ENCODE data around the gene UNC93B1. TPM values are rescaled to one million over a fixed set of nuclear protein-coding genes. Genes with fewer than 3 reads are reported as not detected.

UNC93B1 gene, protein sequence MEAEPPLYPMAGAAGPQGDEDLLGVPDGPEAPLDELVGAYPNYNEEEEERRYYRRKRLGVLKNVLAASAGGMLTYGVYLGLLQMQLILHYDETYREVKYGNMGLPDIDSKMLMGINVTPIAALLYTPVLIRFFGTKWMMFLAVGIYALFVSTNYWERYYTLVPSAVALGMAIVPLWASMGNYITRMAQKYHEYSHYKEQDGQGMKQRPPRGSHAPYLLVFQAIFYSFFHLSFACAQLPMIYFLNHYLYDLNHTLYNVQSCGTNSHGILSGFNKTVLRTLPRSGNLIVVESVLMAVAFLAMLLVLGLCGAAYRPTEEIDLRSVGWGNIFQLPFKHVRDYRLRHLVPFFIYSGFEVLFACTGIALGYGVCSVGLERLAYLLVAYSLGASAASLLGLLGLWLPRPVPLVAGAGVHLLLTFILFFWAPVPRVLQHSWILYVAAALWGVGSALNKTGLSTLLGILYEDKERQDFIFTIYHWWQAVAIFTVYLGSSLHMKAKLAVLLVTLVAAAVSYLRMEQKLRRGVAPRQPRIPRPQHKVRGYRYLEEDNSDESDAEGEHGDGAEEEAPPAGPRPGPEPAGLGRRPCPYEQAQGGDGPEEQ
- polyA plus RNA-seq (2011; rRNA removed) (23.6 and 38.0 TPM in 2 replicates), polyA minus RNA-seq (2011; rRNA and poly(A)+ RNA removed) (25.3 and 36.5 TPM in 2 replicates)

DNA sequence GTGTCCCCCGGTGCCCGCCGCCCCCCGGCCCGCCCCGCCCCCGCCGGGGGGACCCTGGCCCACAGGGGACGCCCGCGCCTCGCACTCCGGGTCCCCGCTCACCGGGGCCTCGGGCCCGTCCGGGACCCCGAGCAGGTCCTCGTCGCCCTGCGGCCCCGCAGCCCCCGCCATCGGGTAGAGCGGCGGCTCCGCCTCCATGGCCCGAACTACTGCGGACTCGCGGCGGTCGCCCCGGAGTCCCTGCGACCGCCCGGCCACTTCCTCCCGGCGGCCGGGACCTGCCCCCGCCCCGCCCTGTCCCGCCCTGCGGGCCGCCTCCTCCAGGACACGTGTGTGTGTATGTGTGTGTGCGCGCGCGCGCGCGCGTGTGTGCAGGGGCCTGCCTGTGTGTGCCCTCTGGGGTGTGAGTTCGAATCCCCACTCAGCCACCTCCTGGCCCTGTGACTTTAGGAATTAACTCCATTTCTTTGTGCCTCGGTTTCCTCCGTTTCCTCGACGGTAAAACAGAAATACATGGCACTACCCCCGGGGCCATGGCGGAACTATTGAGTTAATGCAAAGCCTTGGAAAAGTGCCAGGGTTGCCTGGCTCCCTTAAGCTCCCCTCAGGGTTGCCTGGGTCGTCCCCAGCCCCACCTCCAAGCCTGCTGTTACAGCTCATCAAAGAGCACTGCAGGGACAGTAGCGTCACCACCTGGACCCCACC, at the start of gene UNC93B1:
Gene UNC93B1, minus strand, starts transcription at position 252 of the 705 bp plus-strand sequence. Its CDS starts 54 bp downstream, at position 198.
- peak within 1 kb of the TSS; percentile 71 for H3K4me3 ChIP-seq (ENCODE audit: low read depth, low read length)
- ChIA-PET CTCF (no interaction called here), POLR2A (no interaction called here)
- TF ChIP-seq, protein P1, sequence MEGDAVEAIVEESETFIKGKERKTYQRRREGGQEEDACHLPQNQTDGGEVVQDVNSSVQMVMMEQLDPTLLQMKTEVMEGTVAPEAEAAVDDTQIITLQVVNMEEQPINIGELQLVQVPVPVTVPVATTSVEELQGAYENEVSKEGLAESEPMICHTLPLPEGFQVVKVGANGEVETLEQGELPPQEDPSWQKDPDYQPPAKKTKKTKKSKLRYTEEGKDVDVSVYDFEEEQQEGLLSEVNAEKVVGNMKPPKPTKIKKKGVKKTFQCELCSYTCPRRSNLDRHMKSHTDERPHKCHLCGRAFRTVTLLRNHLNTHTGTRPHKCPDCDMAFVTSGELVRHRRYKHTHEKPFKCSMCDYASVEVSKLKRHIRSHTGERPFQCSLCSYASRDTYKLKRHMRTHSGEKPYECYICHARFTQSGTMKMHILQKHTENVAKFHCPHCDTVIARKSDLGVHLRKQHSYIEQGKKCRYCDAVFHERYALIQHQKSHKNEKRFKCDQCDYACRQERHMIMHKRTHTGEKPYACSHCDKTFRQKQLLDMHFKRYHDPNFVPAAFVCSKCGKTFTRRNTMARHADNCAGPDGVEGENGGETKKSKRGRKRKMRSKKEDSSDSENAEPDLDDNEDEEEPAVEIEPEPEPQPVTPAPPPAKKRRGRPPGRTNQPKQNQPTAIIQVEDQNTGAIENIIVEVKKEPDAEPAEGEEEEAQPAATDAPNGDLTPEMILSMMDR (IDR thresholded peaks at IDR 0.05; ENCODE audit: insufficient read depth, low read depth, low read length): no peak
- H3K27me3 ChIP-seq (ENCODE audit: control insufficient read depth, insufficient read depth, low read length): no peaks in the 10 kb centered on the region
- H3K36me3 ChIP-seq (ENCODE audit: control insufficient read depth, insufficient read depth, low read length): no peaks in the 10 kb centered on the region
- no peak for DNase-seq (ENCODE audit: low read depth)

DNA sequence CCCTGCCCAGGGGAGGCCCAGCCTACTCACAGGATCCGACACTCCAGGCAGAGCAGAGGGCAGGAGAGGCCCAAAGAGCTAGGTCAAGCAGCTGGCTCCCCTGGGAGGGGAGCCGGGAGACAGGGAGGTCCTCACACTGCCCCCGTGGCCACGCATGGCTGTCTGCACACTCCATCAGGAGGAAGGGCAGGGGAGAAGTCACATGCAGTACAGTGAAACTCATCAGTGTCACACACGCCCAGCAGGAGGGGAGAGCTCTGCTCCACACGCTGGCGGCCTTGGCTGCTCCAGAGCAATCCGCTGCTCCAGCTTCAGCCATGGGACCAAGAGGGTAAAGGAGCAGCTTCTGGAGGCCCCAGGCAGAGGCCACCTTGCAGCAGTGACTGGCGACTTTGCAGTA, 49.2 kb upstream of the UNC93B1 start:
- Histone ChIP-seq H3K4me3 (ENCODE audit: low read depth, low read length) (no peak overlapping the region), H3K27me3 (ENCODE audit: control insufficient read depth, insufficient read depth, low read length) (no peaks in the 10 kb centered on the region), H3K36me3 (ENCODE audit: control insufficient read depth, insufficient read depth, low read length) (peaks cover 33% of the 10 kb centered on the region)
- DNase-seq (ENCODE audit: low read depth): no peak
- ChIA-PET CTCF (interaction anchor here (1.3 kb wide), 1 partner anchor 10 kb away, joined by 3 read pairs; no protein-coding TSS in a partner anchor), POLR2A (no interaction called here)
- TF ChIP-seq, protein P1 (IDR thresholded peaks at IDR 0.05; ENCODE audit: insufficient read depth, low read depth, low read length): no peak

DNA sequence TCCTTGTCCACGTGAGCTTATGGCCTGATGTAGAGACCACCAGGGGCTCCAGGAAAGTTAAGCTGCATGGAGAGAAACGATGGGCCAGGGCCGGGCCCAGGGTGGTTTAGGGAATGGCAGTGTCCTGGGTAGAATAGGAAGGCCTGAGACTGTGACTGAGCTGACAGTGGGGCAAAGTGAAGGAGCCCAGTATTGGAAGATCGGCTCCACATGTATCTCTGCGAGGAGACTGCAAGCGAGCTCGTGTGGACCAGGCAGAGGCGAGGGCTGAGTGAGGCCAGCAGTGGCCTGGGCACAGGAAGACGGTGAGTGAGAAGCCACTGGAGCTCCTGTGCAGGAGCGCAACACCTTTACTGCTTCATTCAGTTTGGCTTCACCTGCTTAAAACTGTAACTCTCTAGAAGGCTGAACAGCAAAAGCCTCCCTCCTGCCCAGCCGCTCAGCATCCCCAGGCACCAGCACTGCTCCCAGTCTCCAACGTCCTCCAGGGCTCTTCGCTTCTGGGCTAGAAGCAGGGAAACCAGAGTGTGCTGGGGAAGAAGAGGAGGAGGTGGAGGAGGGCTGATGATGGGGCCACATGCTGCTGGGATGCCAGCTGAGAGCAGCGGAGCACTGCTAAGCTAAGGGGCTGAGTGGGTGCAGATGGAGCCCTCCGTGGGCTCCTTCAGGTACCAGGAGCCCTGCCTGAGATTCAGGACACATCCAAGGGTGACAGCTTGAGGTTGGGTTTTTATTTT, 48.4 kb upstream of the UNC93B1 start:
- H3K36me3 ChIP-seq (ENCODE audit: control insufficient read depth, insufficient read depth, low read length): peaks cover 41% of the 10 kb centered on the region
- POLR2A ChIA-PET: no interaction called here
- TF ChIP-seq, protein P1 (IDR thresholded peaks at IDR 0.05; ENCODE audit: insufficient read depth, low read depth, low read length): no peak
- CTCF ChIA-PET: interaction anchor here (1.0 to 1.3 kb wide), 2 partner anchors 9 to 13 kb away, joined by 3 to 4 read pairs; no protein-coding TSS in a partner anchor
- H3K4me3 ChIP-seq (ENCODE audit: low read depth, low read length): no peak overlapping the region
- no peak for DNase-seq (ENCODE audit: low read depth)
- H3K27me3 ChIP-seq (ENCODE audit: control insufficient read depth, insufficient read depth, low read length): no peaks in the 10 kb centered on the region

DNA sequence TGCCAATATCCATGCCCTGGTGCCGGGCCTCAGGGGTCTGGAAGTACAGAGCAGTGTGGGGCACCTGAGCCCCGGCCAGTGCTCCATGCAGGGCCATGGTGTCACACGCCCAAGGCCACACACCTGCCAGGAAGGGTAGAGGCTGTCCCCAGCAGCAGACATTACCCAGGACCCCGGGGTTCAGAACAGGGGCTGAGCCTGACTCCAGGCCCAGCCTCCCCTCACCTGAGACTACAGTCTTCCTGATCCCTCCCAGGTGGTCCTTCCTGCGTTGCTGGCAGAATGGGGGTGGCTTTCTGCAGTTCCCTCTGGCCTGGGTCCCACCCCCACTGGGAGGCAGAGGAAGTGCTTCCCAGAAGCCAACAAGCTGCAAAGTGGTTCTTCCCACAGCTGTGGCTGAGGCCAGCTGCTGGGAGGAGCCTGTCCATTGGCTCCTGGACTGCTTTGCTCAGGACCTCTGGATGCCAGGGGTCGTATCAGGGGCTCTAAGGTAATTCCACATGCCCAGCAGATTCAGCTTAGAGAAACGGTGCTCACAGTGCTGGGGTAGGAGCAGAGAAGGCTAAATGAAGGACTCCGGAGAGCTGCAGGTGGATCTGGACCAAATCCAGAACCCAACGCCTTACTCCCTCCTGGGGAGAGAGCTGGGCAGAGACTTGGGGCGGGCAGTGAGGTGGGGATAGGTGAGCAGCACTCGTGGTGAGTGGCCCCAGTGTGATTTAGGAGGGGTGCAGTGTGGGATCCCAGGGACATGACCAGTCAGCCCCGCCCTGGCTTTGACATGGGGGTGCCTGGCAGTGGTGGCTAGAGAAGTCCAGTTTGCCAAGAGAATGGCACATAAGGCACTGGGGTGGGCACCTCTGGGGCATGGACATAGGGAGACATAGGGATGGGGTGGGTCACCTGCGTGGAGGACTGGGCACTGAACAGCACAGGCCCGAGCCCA, 47.6 kb upstream of the UNC93B1 start:
- Histone ChIP-seq H3K27me3 (ENCODE audit: control insufficient read depth, insufficient read depth, low read length) (no peaks in the 10 kb centered on the region), H3K36me3 (ENCODE audit: control insufficient read depth, insufficient read depth, low read length) (peaks cover 43% of the 10 kb centered on the region), H3K4me3 (ENCODE audit: low read depth, low read length) (no peak overlapping the region)
- ChIA-PET POLR2A (no interaction called here), CTCF (interaction anchor here (1.0 to 1.6 kb wide), 4 partner anchors 11 to 157 kb away, joined by 3 to 5 read pairs (median 4); no protein-coding TSS in a partner anchor)
- TF ChIP-seq, protein P1 (IDR thresholded peaks at IDR 0.05; ENCODE audit: insufficient read depth, low read depth, low read length): no peak
- DNase-seq (ENCODE audit: low read depth): no peak

Data from BJ (cell line).